Mesenchymal stem cell (in vitro differentiated cells and primary cell): ENCODE data around the gene ZNF626.
"Not testable (repeated sequence)": the region's sequence is repeated elsewhere in the genome, so short reads cannot be mapped to it uniquely, and the experiment has no call there.

Experiments used
- DNase-seq: peaks from one replicate; pipeline ENCODE4 v3.0.0-alpha.2; 2013
- H2AFZ ChIP-seq: one replicate; pipeline ENCODE4 v1.6.1; 2013; ENCODE audit warnings: low read depth, mild to moderate bottlenecking, control low read depth, inconsistent platforms, low read length, moderate library complexity
- H2AK5ac ChIP-seq: 2 replicates; pipeline ENCODE4 v1.6.1; 2013; ENCODE audit warnings: low read length, moderate library complexity, mild to moderate bottlenecking, inconsistent platforms; ENCODE audit not compliant: severe bottlenecking
- H2BK120ac ChIP-seq: one replicate; pipeline ENCODE4 v1.6.1; 2013; ENCODE audit warnings: low read depth, mild to moderate bottlenecking, inconsistent platforms, low read length, moderate library complexity
- H2BK12ac ChIP-seq, 2 experiments: one replicate each; pipeline ENCODE4 v1.6.1; 2013; ENCODE audit warnings: inconsistent platforms in 2 of 2, low read length in 2 of 2, mild to moderate bottlenecking in 2 of 2, moderate library complexity in 2 of 2, control low read depth in 1 of 2
- H2BK15ac ChIP-seq: one replicate; pipeline ENCODE4 v1.6.1; 2013; ENCODE audit warnings: mild to moderate bottlenecking, low read depth, inconsistent platforms; ENCODE audit not compliant: poor library complexity, severe bottlenecking
- H2BK5ac ChIP-seq: 2 replicates; pipeline ENCODE4 v1.6.1; 2013; ENCODE audit warnings: low read depth, mild to moderate bottlenecking, low read length, control low read depth, inconsistent platforms; ENCODE audit not compliant: poor library complexity, severe bottlenecking
- H3K14ac ChIP-seq, 2 experiments: one replicate each; pipeline ENCODE4 v1.6.1; 2013; ENCODE audit warnings: inconsistent platforms in 2 of 2, low read length in 2 of 2, control low read depth in 1 of 2, mild to moderate bottlenecking in 1 of 2, moderate library complexity in 1 of 2
- H3K18ac ChIP-seq, 2 experiments: one replicate each; pipeline ENCODE4 v1.6.1; 2013; ENCODE audit warnings: inconsistent platforms in 2 of 2, low read length in 2 of 2, control low read depth in 1 of 2, low read depth in 1 of 2, mild to moderate bottlenecking in 1 of 2
- H3K23ac ChIP-seq, 2 experiments: one replicate each; pipeline ENCODE4 v1.6.1; 2013; ENCODE audit warnings: inconsistent platforms in 2 of 2, low read length in 2 of 2, mild to moderate bottlenecking in 2 of 2, moderate library complexity in 2 of 2, control low read depth in 1 of 2
- H3K27ac ChIP-seq: 2 replicates; pipeline ENCODE4 v1.5.1; 2013; ENCODE audit warnings: mild to moderate bottlenecking, moderate library complexity, low read length, control low read depth, inconsistent platforms; ENCODE audit not compliant: poor library complexity, severe bottlenecking
- H3K27me3 ChIP-seq, 2 experiments: 2 replicates each; pipeline versions ENCODE4 v1.6.1 to v1.7.0; 2013; ENCODE audit warnings: low read length in 2 of 2, mild to moderate bottlenecking in 2 of 2, moderate library complexity in 2 of 2, control low read depth in 1 of 2, inconsistent platforms in 1 of 2; ENCODE audit not compliant: control insufficient read depth in 1 of 2, insufficient read depth in 1 of 2
- H3K36me3 ChIP-seq, 2 experiments: 2 replicates each; pipeline versions ENCODE4 v1.6.1 to v1.7.0; 2013; ENCODE audit warnings: low read length in 2 of 2, control low read depth in 1 of 2, inconsistent platforms in 1 of 2, low read depth in 1 of 2, mild to moderate bottlenecking in 1 of 2; ENCODE audit not compliant: insufficient read depth in 2 of 2, control insufficient read depth in 1 of 2
- H3K4ac ChIP-seq, 2 experiments: one replicate each; pipeline ENCODE4 v1.6.1; 2013; ENCODE audit warnings: inconsistent platforms in 2 of 2, low read length in 2 of 2, mild to moderate bottlenecking in 2 of 2, moderate library complexity in 2 of 2, control low read depth in 1 of 2, low read depth in 1 of 2
- H3K4me1 ChIP-seq: 2 replicates; pipeline ENCODE4 v1.6.1; 2013; ENCODE audit warnings: low read depth, low read length, control low read depth; ENCODE audit not compliant: control insufficient read depth, insufficient read depth
- H3K4me2 ChIP-seq: 2 replicates; pipeline ENCODE4 v1.6.1; 2013; ENCODE audit warnings: low read length, mild to moderate bottlenecking, inconsistent platforms; ENCODE audit not compliant: poor library complexity, severe bottlenecking
- H3K4me3 ChIP-seq, 2 experiments: 2 replicates each; pipeline versions ENCODE4 v1.5.1 to v1.7.0; 2013; ENCODE audit warnings: low read length in 2 of 2, mild to moderate bottlenecking in 2 of 2, control low read depth in 1 of 2, low read depth in 1 of 2; ENCODE audit not compliant: insufficient read depth in 1 of 2
- H3K79me1 ChIP-seq: replicated peaks from 2 replicates; pipeline ENCODE4 v1.6.1; 2013; ENCODE audit warnings: mild to moderate bottlenecking, control low read depth, low read length, inconsistent platforms; ENCODE audit not compliant: poor library complexity, severe bottlenecking
- H3K9ac ChIP-seq: 2 replicates; pipeline ENCODE4 v1.7.0; 2013; ENCODE audit warnings: mild to moderate bottlenecking, low read length, moderate library complexity
- H3K9me3 ChIP-seq: 2 replicates; pipeline ENCODE4 v1.7.0; 2013; ENCODE audit warnings: mild to moderate bottlenecking, low read length; ENCODE audit not compliant: control insufficient read depth
- H4K8ac ChIP-seq: one replicate; pipeline ENCODE4 v1.6.1; 2013; ENCODE audit warnings: inconsistent platforms, mild to moderate bottlenecking, low read length, moderate library complexity
- H4K91ac ChIP-seq: one replicate; pipeline ENCODE4 v1.6.1; 2013; ENCODE audit warnings: mild to moderate bottlenecking, low read length, inconsistent platforms
- WGBS: methylation state at CpG from one replicate; pipeline ENCODE4 v1.1.7; 2013; ENCODE audit warnings: mixed read lengths; 5-methylcytosine and 5-hydroxymethylcytosine counted together

The ZNF626 gene

DNA sequence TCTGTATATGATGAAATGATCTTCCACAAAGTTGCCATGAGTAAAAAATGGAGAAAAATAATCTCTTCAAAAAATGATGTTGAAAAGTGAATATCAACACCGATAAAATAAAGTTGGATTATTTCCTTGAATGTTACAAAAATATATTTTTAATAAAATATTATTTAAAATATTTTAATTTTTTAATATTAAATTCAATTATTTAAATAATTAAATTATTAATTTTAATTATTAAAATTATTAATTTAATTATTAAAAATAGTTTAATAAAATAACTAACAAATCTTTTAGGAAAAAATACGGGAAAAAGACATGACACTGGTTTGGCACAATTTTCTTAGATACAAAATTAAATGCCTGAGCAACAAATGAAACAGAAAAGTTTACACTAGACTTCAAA is 21.3 kb downstream of the ZNF626 start:
- H3K9ac ChIP-seq: no peak overlapping the region
- H3K27me3 ChIP-seq: no peaks in the 10 kb centered on the region
- H3K4me3 ChIP-seq: peak overlapping the region in 1 of 2 experiments; percentile 42
- H3K4ac ChIP-seq: no peak overlapping the region
- H3K23ac ChIP-seq: no peak overlapping the region
- H3K18ac ChIP-seq: no peak overlapping the region
- no peak overlapping the region for H2BK120ac ChIP-seq
- no peak overlapping the region for H2AK5ac ChIP-seq
- no peak overlapping the region for H3K14ac ChIP-seq
- peaks cover 20% of the 10 kb centered on the region for H3K79me1 ChIP-seq
- no peak for DNase-seq
- H3K9me3 ChIP-seq: peaks cover 93% of the 10 kb centered on the region
- no peak overlapping the region for H4K91ac ChIP-seq
- no peak overlapping the region for H2AFZ ChIP-seq
- H3K36me3 ChIP-seq: peaks cover 44 to 80% of the 10 kb centered on the region in 2 experiments
- H3K4me1 ChIP-seq: no peaks in the 10 kb centered on the region
- 100% methylated on average over 1 of the region's 2 CpGs for WGBS
- H3K27ac ChIP-seq: no peak overlapping the region
- no peak overlapping the region for H2BK15ac ChIP-seq
- H4K8ac ChIP-seq: no peak overlapping the region
- H2BK12ac ChIP-seq: no peak overlapping the region
- H2BK5ac ChIP-seq: no peak overlapping the region
- H3K4me2 ChIP-seq: no peak overlapping the region

DNA sequence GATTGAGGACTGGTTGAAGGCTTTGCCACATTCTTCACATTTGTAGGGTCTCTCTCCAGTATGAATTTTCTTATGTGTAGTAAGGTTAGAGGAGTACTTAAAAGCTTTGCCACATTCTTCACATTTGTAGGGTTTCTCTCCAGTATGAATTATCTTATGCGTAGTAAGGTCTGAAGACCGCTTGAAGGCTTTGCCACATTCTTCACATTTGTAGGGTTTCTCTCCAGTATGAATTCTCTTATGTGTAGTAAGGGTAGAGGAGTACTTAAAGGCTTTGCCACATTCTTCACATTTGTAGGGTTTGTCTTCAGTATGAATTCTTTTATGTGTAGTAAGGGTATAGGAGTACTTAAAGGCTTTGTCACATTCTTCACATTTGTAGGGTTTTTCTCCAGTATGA is 36.8 kb downstream of the ZNF626 start:
- not testable (repeated sequence) for H3K9ac ChIP-seq, H3K4me2 ChIP-seq, DNase-seq, H3K27ac ChIP-seq, H4K8ac ChIP-seq, H3K79me1 ChIP-seq, H3K18ac ChIP-seq, H2AFZ ChIP-seq, H2BK120ac ChIP-seq, H2BK12ac ChIP-seq, H3K36me3 ChIP-seq, H2BK15ac ChIP-seq, H3K27me3 ChIP-seq, H3K4ac ChIP-seq, H2AK5ac ChIP-seq, H3K23ac ChIP-seq, H3K4me1 ChIP-seq, H3K14ac ChIP-seq, H4K91ac ChIP-seq, H2BK5ac ChIP-seq
- H3K9me3 ChIP-seq: peaks cover 68% of the 10 kb centered on the region
- WGBS: 98% methylated on average over 2 of the region's 2 CpGs
- H3K4me3 ChIP-seq: peak overlapping the region in 1 of 2 experiments; percentile 24

DNA sequence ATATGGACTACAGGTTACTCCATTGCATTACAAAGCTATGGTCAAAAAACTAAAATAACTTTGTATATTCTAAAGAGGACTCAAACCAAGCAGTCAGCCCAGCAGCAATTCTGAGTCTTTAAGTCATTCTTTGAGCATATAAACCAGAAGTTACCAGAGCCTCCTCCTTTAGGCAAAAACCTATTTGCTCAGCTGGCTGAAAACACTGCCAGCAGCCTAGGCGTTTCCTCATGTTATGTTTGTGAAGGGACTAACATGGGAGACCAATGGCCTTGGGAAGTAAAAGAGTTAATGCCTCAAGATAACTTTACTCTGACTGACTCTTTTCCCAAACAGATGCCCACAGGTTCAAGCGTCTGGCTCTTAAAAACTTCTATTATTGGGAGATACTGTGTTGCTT is 45.3 kb downstream of the ZNF626 start:
- Histone ChIP-seq H3K14ac (no peak overlapping the region), H2AFZ (no peak overlapping the region), H3K9me3 (peaks cover 47% of the 10 kb centered on the region)

DNA sequence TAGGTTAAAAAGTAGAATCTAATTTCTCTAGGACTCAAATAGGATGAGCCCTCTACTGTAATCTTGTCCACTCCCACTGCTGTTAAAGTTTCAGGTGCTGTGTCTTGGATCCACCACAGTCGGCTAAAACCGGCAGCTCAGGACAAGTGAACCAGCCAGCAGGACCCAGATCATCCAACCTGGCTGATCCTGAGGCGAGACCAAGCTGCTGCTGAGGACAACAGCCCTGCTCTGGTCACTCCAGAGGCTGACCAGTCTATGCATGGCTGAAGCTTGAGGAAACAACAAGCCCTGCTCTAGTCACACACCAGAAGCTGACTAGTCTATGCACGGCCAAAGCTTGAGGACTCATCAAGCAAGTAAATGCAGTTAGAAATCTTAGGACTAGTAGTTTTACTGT is 46.4 kb downstream of the ZNF626 start:
- H2BK5ac ChIP-seq, H2AK5ac ChIP-seq, H3K4ac ChIP-seq, H2AFZ ChIP-seq, H3K23ac ChIP-seq, H2BK15ac ChIP-seq, H3K4me3 ChIP-seq, H2BK120ac ChIP-seq, H3K79me1 ChIP-seq, H3K14ac ChIP-seq, DNase-seq, H3K4me2 ChIP-seq, H3K36me3 ChIP-seq, H3K18ac ChIP-seq, H3K27me3 ChIP-seq, H4K91ac ChIP-seq, H3K27ac ChIP-seq, H2BK12ac ChIP-seq, H3K4me1 ChIP-seq, H3K9ac ChIP-seq, H4K8ac ChIP-seq: not testable (repeated sequence)
- 77% methylated on average over 4 of the region's 4 CpGs for WGBS
- peaks cover 50% of the 10 kb centered on the region for H3K9me3 ChIP-seq

More for the DNA sequence above, 45.3 kb downstream of the ZNF626 start:
- Histone ChIP-seq H2BK12ac (no peak overlapping the region), H3K4me3 (no peak overlapping the region), H3K18ac (no peak overlapping the region), H3K4me2 (no peak overlapping the region), H3K27me3 (no peaks in the 10 kb centered on the region), H4K8ac (no peak overlapping the region), H4K91ac (no peak overlapping the region), H3K36me3 (no peaks in the 10 kb centered on the region), H3K9ac (no peak overlapping the region), H3K79me1 (no peaks in the 10 kb centered on the region), H3K4ac (no peak overlapping the region), H2BK120ac (no peak overlapping the region), H3K4me1 (no peaks in the 10 kb centered on the region), H2AK5ac (no peak overlapping the region), H2BK5ac (no peak overlapping the region), H3K27ac (no peak overlapping the region), H2BK15ac (no peak overlapping the region), H3K23ac (no peak overlapping the region)
- DNase-seq: no peak
- 44% methylated on average over 1 of the region's 2 CpGs for WGBS
